GM06990 (cell line): Measurements from ENCODE around the gene C14orf180.

Experiments used
- DNase-seq: peaks from one replicate; pipeline ENCODE4 v3.0.0-alpha.2; 2011; ENCODE audit not compliant: insufficient read length; ENCODE audit errors: extremely low read depth
- H3K27me3 ChIP-seq: replicated peaks from 2 replicates; pipeline ENCODE4 v1.6.0; 2011; ENCODE audit warnings: low read length; ENCODE audit not compliant: control insufficient read depth, insufficient read depth
- H3K36me3 ChIP-seq: 2 replicates; pipeline ENCODE4 v1.5.1; 2011; ENCODE audit warnings: low read length; ENCODE audit not compliant: control insufficient read depth, insufficient read depth
- H3K4me3 ChIP-seq: replicated peaks from 2 replicates; pipeline ENCODE4 v1.5.1; 2011; ENCODE audit warnings: low read depth, mild to moderate bottlenecking, control low read depth, low read length
- CTCF ChIP-seq: IDR thresholded peaks from 2 replicates; pipeline ENCODE4 v1.5.1; 2011; ENCODE audit warnings: low read length, control low read depth, mild to moderate bottlenecking, inconsistent platforms; ENCODE audit not compliant: insufficient read depth, poor library complexity, severe bottlenecking

Gene C14orf180

GRCh38 chr14:104632781-104633180 lies 53.2 kb downstream of the C14orf180 start:
- DNase-seq = no peak
- H3K4me3 ChIP-seq = no peak overlapping the region
- H3K27me3 ChIP-seq = no peaks in the 10 kb centered on the region; the same call in 1 of the 2 replicates
- no peak for TF ChIP-seq CTCF
- no peaks in the 10 kb centered on the region for H3K36me3 ChIP-seq

- DNase-seq = no peak
- no peak for TF ChIP-seq CTCF
- H3K4me3 ChIP-seq = no peak overlapping the region
- H3K36me3 ChIP-seq = no peaks in the 10 kb centered on the region
- H3K27me3 ChIP-seq = no peaks in the 10 kb centered on the region; the same call in 1 of the 2 replicates
Observed at GRCh38 chr14:104633276-104634137, 53.9 kb downstream of the C14orf180 start.

GRCh38 chr14:104634138-104634760 lies 54.7 kb downstream of the C14orf180 start:
- Histone ChIP-seq H3K4me3 (no peak overlapping the region), H3K36me3 (no peaks in the 10 kb centered on the region), H3K27me3 (no peaks in the 10 kb centered on the region)
- TF ChIP-seq CTCF = no peak
- DNase-seq = no peak

- no peaks in the 10 kb centered on the region for H3K36me3 ChIP-seq
- no peak overlapping the region for H3K4me3 ChIP-seq
- no peak for TF ChIP-seq CTCF
- no peak for DNase-seq
- H3K27me3 ChIP-seq = no peaks in the 10 kb centered on the region
Observed at GRCh38 chr14:104634886-104635570, 55.5 kb downstream of the C14orf180 start.

GRCh38 chr14:104635717-104636116 lies 56.2 kb downstream of the C14orf180 start:
- H3K36me3 ChIP-seq = no peaks in the 10 kb centered on the region
- no peak for DNase-seq
- no peaks in the 10 kb centered on the region for H3K27me3 ChIP-seq
- TF ChIP-seq CTCF = no peak
- no peak overlapping the region for H3K4me3 ChIP-seq
